ENCODE results near the gene CNTN4.

Gene CNTN4

DNA sequence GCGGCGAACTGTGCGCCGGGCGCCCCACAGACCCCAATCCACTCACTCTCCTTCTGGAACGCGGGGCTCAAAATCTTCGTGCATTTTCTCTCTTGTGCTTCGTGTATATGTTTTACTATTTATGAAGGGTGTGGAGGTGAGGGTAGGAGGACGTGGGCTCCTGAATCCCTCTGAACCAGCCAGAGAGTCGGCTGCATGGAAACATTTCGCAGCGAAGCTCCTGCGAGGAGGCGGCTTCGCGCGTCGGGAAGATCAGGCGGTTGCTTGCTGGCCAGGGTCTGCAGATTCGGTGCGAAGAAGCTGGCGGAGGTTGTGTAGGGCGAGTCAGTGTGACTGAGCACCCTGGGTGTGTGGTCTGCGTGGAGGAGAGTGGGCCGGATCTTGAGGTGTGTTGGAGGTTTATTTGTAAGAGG lies 1.1 kb downstream of the CNTN4 start:
- Histone ChIP-seq H3K27me3 (replicated peaks; ENCODE audit: insufficient read depth, low read length) (no peaks in the 10 kb centered on the region), H3K4me2 (ENCODE audit: low read depth, low read length) (no peak overlapping the region), H3K9ac (ENCODE audit: low read length) (no peak overlapping the region), H3K27ac (ENCODE audit: low read length) (no peak overlapping the region), H3K36me3 (replicated peaks; ENCODE audit: insufficient read depth, low read length) (no peaks in the 10 kb centered on the region), H3K79me2 (ENCODE audit: low read length) (no peaks in the 10 kb centered on the region), H3K4me1 (ENCODE audit: low read length) (no peaks in the 10 kb centered on the region), H2AFZ (ENCODE audit: low read length) (no peak overlapping the region), H3K9me2 (replicated peaks; ENCODE audit: insufficient read depth, low read length) (no peaks in the 10 kb centered on the region), H3F3A (ENCODE audit: insufficient read depth, low read length) (no peaks in the 10 kb centered on the region), H4K20me1 (ENCODE audit: insufficient read depth, low read length) (no peaks in the 10 kb centered on the region), H3K4me3 (ENCODE audit: low read length) (no peak overlapping the region), H3K9me3 (replicated peaks; ENCODE audit: insufficient read depth, low read length) (no peaks in the 10 kb centered on the region)
- no peak for DNase-seq
- no peak for TF ChIP-seq CTCF (IDR thresholded peaks at IDR 0.05; ENCODE audit: low read length)
- TF ChIP-seq EZH2 (optimal IDR thresholded peaks at IDR 0.05; ENCODE audit: low read depth, low read length): no peak
- TF ChIP-seq EZH2phosphoT487 (IDR thresholded peaks at IDR 0.05; ENCODE audit: low read length): no peak

DNA sequence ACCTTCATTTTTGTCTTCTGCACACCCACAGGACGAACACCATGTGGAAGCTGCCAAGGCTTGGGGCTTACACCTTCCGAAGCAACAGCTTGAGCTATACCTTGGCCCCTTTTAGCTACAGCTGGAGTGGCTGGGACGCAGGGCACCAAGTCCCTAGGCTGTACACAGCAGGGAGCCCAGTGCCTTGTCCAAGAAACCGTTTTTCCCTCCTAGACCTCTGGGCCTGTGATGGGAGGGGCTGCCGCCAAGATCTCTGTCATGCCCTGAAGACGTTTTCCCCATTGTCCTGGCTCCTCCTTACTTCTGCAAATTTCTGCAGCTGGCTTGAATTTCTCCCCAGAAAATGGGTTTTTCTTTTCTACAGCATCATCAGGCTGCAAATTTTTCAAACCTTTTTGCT lies 7.8 kb downstream of the CNTN4 start:
- Histone ChIP-seq H3K9me3 (replicated peaks; ENCODE audit: insufficient read depth, low read length) (no peaks in the 10 kb centered on the region), H3K27ac (ENCODE audit: low read length) (no peak overlapping the region), H3K4me2 (ENCODE audit: low read depth, low read length) (no peak overlapping the region), H3K36me3 (replicated peaks; ENCODE audit: insufficient read depth, low read length) (no peaks in the 10 kb centered on the region), H3K9ac (ENCODE audit: low read length) (no peak overlapping the region), H3F3A (ENCODE audit: insufficient read depth, low read length) (no peaks in the 10 kb centered on the region), H3K4me3 (ENCODE audit: low read length) (no peak overlapping the region), H3K79me2 (ENCODE audit: low read length) (no peaks in the 10 kb centered on the region), H2AFZ (ENCODE audit: low read length) (no peak overlapping the region), H4K20me1 (ENCODE audit: insufficient read depth, low read length) (no peaks in the 10 kb centered on the region), H3K4me1 (ENCODE audit: low read length) (peaks cover 4% of the 10 kb centered on the region; the same call in 1 of the 2 replicates), H3K9me2 (replicated peaks; ENCODE audit: insufficient read depth, low read length) (no peaks in the 10 kb centered on the region), H3K27me3 (replicated peaks; ENCODE audit: insufficient read depth, low read length) (no peaks in the 10 kb centered on the region)
- DNase-seq: no peak
- no peak for TF ChIP-seq CTCF (IDR thresholded peaks at IDR 0.05; ENCODE audit: low read length)

- Histone ChIP-seq H3K27ac (ENCODE audit: low read length) (no peak overlapping the region), H3K9ac (ENCODE audit: low read length) (no peak overlapping the region), H2AFZ (ENCODE audit: low read length) (no peak overlapping the region), H3K4me1 (ENCODE audit: low read length) (peaks cover 4% of the 10 kb centered on the region; the same call in 1 of the 2 replicates), H3K4me2 (ENCODE audit: low read depth, low read length) (no peak overlapping the region), H3K9me3 (replicated peaks; ENCODE audit: insufficient read depth, low read length) (no peaks in the 10 kb centered on the region), H3K36me3 (replicated peaks; ENCODE audit: insufficient read depth, low read length) (no peaks in the 10 kb centered on the region), H3K9me2 (replicated peaks; ENCODE audit: insufficient read depth, low read length) (no peaks in the 10 kb centered on the region), H3K27me3 (replicated peaks; ENCODE audit: insufficient read depth, low read length) (no peaks in the 10 kb centered on the region), H4K20me1 (ENCODE audit: insufficient read depth, low read length) (no peaks in the 10 kb centered on the region), H3K4me3 (ENCODE audit: low read length) (no peak overlapping the region), H3F3A (ENCODE audit: insufficient read depth, low read length) (no peaks in the 10 kb centered on the region), H3K79me2 (ENCODE audit: low read length) (no peaks in the 10 kb centered on the region)
- no peak for DNase-seq
- TF ChIP-seq EZH2 (optimal IDR thresholded peaks at IDR 0.05; ENCODE audit: low read depth, low read length) (no peak), CTCF (IDR thresholded peaks at IDR 0.05; ENCODE audit: low read length) (no peak), EZH2phosphoT487 (IDR thresholded peaks at IDR 0.05; ENCODE audit: low read length) (no peak)
These were observed 12.0 kb downstream of the CNTN4 start for GRCh38 chr3:2110597-2111117.
